ENCODE measurements around the gene LY6G6C. TPM values are rescaled to one million over a fixed set of nuclear protein-coding genes. Genes with fewer than 3 reads are reported as not detected.
A peak's percentile ranks its signal among the peaks of the same experiment; 100 is the strongest.
"Not testable (repeated sequence)": the region's sequence is repeated elsewhere in the genome, so short reads cannot be mapped to it uniquely, and the experiment has no call there.

The LY6G6C gene
- total RNA-seq, 2 donors from 2014 or later, result not detected

GRCh38 chr6:31715022-31715958 lies 6.3 kb downstream of the LY6G6C start, which contains the start of gene LY6G6D:
Gene LY6G6D, plus strand, starts transcription at chr6:31715348. Its CDS starts 8 bp downstream, at chr6:31715356.
- DNase-seq (no peak), ATAC-seq (no peak)
- H3K9me3 ChIP-seq (ENCODE audit: control insufficient read depth, low read length, poor library complexity, severe bottlenecking), result no peaks in the 10 kb centered on the region
- Mint-ChIP-seq H3K27ac (no peak within 1 kb of the TSS), H3K36me3 (ENCODE audit: low read depth) (no peaks in the 10 kb centered on the region), H3K27me3 (peaks cover 10% of the 10 kb centered on the region), H3K4me3 (no peak within 1 kb of the TSS), H3K4me1 (peaks cover 25% of the 10 kb centered on the region)

DNA sequence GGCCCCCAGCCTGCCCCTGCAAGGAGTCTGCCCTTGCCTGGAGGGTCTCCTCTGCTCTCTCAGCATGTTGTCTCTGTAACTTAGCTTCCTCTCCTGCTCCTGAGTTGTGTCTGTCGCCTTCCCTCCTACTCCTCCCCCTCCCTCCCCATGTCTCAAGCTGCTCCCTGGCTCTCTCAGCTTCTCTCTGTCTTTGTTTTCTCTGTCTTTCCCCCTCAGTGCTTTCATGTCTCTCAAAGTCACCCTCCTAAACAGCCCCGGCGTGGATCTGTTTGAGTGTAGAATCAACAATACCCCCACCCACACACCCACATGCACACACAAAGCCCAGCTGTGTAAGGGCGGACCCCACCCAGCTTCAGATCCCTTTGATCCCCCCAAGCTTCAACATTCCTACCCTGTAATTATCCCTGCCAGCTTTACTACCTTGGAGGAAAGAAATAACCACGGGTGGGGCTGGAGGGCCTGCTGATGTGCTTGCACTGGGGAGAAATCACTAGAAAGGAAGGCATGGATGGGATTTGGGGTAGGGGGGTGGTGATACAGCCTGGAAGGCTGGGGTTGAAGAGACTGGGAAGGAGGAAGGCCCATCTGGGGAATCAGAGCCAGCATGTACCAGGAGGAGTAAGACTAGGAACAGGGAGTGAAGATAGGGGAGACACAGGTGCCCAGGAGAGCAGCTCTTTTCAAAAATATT lies 7.4 kb downstream of the LY6G6C start:
- H3K9me3 ChIP-seq (ENCODE audit: control insufficient read depth, low read length, poor library complexity, severe bottlenecking), result no peaks in the 10 kb centered on the region
- Mint-ChIP-seq H3K27ac (no peak overlapping the region), H3K4me1 (peaks cover 24% of the 10 kb centered on the region), H3K36me3 (ENCODE audit: low read depth) (no peaks in the 10 kb centered on the region), H3K4me3 (no peak overlapping the region), H3K27me3 (peaks cover 10% of the 10 kb centered on the region)
- no peak for ATAC-seq
- DNase-seq, result no peak

GRCh38 chr6:31713465-31713864 lies 8.1 kb downstream of the LY6G6C start:
- H3K4me1 Mint-ChIP-seq, result peaks cover 19% of the 10 kb centered on the region
- no peak overlapping the region for H3K27ac Mint-ChIP-seq
- ATAC-seq (no peak), DNase-seq (no peak)
- no peaks in the 10 kb centered on the region for H3K36me3 Mint-ChIP-seq (ENCODE audit: low read depth)
- H3K9me3 ChIP-seq (ENCODE audit: control insufficient read depth, low read length, poor library complexity, severe bottlenecking), result no peaks in the 10 kb centered on the region
- peaks cover 10% of the 10 kb centered on the region for H3K27me3 Mint-ChIP-seq
- H3K4me3 Mint-ChIP-seq, result no peak overlapping the region

DNA sequence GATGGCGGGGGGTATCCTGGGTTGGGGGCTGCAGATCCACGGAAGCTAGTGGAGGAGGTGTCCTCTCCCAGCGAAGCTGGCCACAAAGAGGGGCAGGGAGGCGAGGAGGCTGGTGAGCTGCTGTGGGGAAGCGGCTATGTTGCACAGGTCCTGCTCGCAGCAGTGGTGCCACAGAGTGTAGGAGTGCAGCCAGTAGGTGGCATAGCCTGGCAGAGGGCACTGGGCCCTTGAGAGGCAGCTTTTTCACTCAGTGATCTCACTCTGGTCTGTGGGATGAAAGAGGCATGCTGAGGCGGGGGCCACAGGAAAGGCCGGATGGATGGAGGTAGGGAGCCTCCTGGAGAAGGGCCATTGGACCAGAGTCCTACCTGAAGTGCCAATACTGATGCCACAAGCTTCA lies 9.2 kb downstream of the LY6G6C start:
- Mint-ChIP-seq H3K27me3 (peaks cover 10% of the 10 kb centered on the region), H3K36me3 (ENCODE audit: low read depth) (no peaks in the 10 kb centered on the region), H3K27ac (no peak overlapping the region), H3K4me1 (peaks cover 19% of the 10 kb centered on the region), H3K4me3 (no peak overlapping the region)
- DNase-seq (no peak), ATAC-seq (peak; percentile 64)
- H3K9me3 ChIP-seq (ENCODE audit: control insufficient read depth, low read length, poor library complexity, severe bottlenecking), result no peaks in the 10 kb centered on the region

- H3K9me3 ChIP-seq (ENCODE audit: control insufficient read depth, low read length, poor library complexity, severe bottlenecking), result no peaks in the 10 kb centered on the region
- peaks cover 19% of the 10 kb centered on the region for H3K4me1 Mint-ChIP-seq
- DNase-seq, result no peak
- no peak for ATAC-seq
- H3K27ac Mint-ChIP-seq, result peak overlapping the region; percentile 63
- H3K27me3 Mint-ChIP-seq, result peaks cover 10% of the 10 kb centered on the region
- H3K4me3 Mint-ChIP-seq, result no peak overlapping the region
- H3K36me3 Mint-ChIP-seq (ENCODE audit: low read depth), result no peaks in the 10 kb centered on the region
Observed at GRCh38 chr6:31711233-31711632, 10.3 kb downstream of the LY6G6C start.

DNA sequence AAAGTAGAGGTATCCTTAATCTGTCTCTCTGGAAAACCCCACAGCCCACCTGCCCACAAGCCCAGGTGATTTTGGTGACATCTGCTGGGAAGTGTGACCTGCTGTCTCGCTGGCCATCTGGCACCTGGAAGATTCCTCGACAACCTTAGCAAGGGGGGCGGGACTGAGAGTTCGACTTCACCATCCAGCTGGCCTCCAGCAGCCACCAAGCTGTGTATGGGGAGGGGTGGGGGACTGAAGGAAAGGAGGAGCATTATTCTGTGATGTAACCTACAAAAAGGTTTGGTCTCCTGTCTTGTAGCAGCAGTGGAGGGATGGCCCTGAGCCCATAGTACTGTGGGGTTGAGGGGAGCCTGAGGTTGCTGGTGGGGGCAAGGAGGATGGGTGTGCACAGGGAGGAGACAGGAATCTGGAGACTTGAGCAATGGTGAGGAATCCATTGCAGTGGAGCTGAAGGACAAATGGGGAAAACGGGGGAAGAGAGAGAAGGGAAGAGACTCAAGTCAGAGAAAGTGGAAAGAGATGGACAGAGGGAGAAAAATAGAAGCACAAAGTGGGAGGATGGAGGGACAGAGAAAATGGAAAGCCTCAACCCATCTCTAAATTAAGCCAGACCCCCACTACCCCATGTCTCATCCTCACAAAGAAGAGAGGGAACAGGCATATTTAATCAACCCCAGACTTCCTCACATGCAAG lies 10.9 kb downstream of the LY6G6C start:
- H3K27ac Mint-ChIP-seq, result peak overlapping the region; percentile 63
- peaks cover 10% of the 10 kb centered on the region for H3K27me3 Mint-ChIP-seq
- H3K36me3 Mint-ChIP-seq (ENCODE audit: low read depth), result no peaks in the 10 kb centered on the region
- peak overlapping the region; percentile 77 for H3K4me3 Mint-ChIP-seq
- H3K9me3 ChIP-seq (ENCODE audit: control insufficient read depth, low read length, poor library complexity, severe bottlenecking), result no peaks in the 10 kb centered on the region
- no peak for ATAC-seq
- no peak for DNase-seq
- H3K4me1 Mint-ChIP-seq, result peaks cover 19% of the 10 kb centered on the region

DNA sequence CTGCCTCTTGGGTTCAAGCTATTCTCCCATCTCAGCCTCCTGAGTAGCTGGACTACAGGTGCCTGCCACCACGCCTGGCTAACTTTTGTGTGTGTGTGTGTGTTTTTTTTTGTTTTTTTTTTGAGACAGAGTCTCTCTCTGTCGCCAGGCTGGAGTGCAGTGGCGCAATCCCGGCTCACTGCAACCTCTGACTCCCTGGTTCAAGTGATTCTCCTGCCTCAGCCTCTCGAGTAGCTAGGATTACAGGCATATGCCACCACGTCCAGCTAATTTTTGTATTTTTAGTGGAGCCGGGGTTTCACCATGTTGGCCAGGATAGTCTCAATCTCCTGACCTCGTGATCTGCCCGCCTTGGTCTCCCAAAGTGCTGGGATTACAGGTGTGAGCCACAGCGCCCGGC lies 12.4 kb downstream of the LY6G6C start:
- H3K27ac Mint-ChIP-seq; DNase-seq; ATAC-seq; H3K9me3 ChIP-seq (ENCODE audit: control insufficient read depth, low read length, poor library complexity, severe bottlenecking); H3K4me3 Mint-ChIP-seq; H3K36me3 Mint-ChIP-seq (ENCODE audit: low read depth); H3K27me3 Mint-ChIP-seq: not testable (repeated sequence)
- peaks cover 17% of the 10 kb centered on the region for H3K4me1 Mint-ChIP-seq

- Mint-ChIP-seq H3K36me3 (ENCODE audit: low read depth) (no peaks in the 10 kb centered on the region), H3K4me1 (peaks cover 18% of the 10 kb centered on the region), H3K27ac (no peak overlapping the region), H3K4me3 (no peak overlapping the region), H3K27me3 (peaks cover 9% of the 10 kb centered on the region)
- no peaks in the 10 kb centered on the region for H3K9me3 ChIP-seq (ENCODE audit: control insufficient read depth, low read length, poor library complexity, severe bottlenecking)
- DNase-seq (no peak), ATAC-seq (no peak)
Observed at GRCh38 chr6:31708224-31708623, 13.3 kb downstream of the LY6G6C start.

- DNase-seq (no peak), ATAC-seq (no peak)
- H3K27me3 Mint-ChIP-seq, result peaks cover 4% of the 10 kb centered on the region
- no peaks in the 10 kb centered on the region for H3K9me3 ChIP-seq (ENCODE audit: control insufficient read depth, low read length, poor library complexity, severe bottlenecking)
- H3K36me3 Mint-ChIP-seq (ENCODE audit: low read depth), result peaks cover 1% of the 10 kb centered on the region
- peaks cover 18% of the 10 kb centered on the region for H3K4me1 Mint-ChIP-seq
- no peak overlapping the region for H3K27ac Mint-ChIP-seq
- H3K4me3 Mint-ChIP-seq, result no peak overlapping the region
Observed at GRCh38 chr6:31707701-31708100, 13.8 kb downstream of the LY6G6C start.

- H3K36me3 Mint-ChIP-seq (ENCODE audit: low read depth), result peaks cover 7% of the 10 kb centered on the region
- H3K4me1 Mint-ChIP-seq, result peaks cover 21% of the 10 kb centered on the region
- no peak for DNase-seq
- H3K27me3 Mint-ChIP-seq, result no peaks in the 10 kb centered on the region
- no peak within 1 kb of the TSS for H3K4me3 Mint-ChIP-seq
- H3K9me3 ChIP-seq (ENCODE audit: control insufficient read depth, low read length, poor library complexity, severe bottlenecking), result no peaks in the 10 kb centered on the region
- no peak for ATAC-seq
- H3K27ac Mint-ChIP-seq, result peak within 1 kb of the TSS; percentile 57
Observed at GRCh38 chr6:31706599-31706998, 14.9 kb downstream of the LY6G6C start, which contains the start of gene LY6G6F. Gene LY6G6F, plus strand, starts transcription at chr6:31706866. Its CDS starts 41 bp downstream, at chr6:31706907.

DNA sequence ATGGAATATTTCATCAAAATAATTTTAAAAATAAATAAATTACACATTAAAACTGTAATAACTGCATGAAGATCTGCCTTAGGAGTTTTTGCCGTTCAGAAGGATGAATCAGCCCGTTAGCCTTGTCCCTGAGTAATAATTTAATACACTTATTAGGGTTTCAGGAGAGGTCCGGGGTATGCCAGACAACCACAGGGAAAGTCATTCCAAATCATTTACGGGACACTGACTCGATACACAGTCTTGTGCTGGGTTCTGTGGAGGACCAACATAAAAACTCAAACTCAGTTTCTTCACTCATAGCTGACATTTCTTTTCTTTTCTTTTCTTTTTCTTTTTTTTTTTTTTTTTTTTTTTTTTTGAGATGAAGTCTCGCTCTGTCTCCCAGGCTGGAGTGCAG lies 15.6 kb downstream of the LY6G6C start:
- H3K9me3 ChIP-seq (ENCODE audit: control insufficient read depth, low read length, poor library complexity, severe bottlenecking), result no peaks in the 10 kb centered on the region
- no peaks in the 10 kb centered on the region for H3K27me3 Mint-ChIP-seq
- H3K4me1 Mint-ChIP-seq, result peaks cover 24% of the 10 kb centered on the region
- no peak overlapping the region for H3K27ac Mint-ChIP-seq
- H3K36me3 Mint-ChIP-seq (ENCODE audit: low read depth), result peaks cover 7% of the 10 kb centered on the region
- DNase-seq (no peak), ATAC-seq (no peak)
- no peak overlapping the region for H3K4me3 Mint-ChIP-seq

GRCh38 chr6:31702819-31703716 lies 18.5 kb downstream of the LY6G6C start, which contains the start of gene ABHD16A:
Gene ABHD16A, minus strand, starts transcription at chr6:31703324. Its CDS starts 43 bp downstream, at chr6:31703281.
- ATAC-seq (peak; percentile 93), DNase-seq (peak; percentile 92 to 93 (median 93))
- no peaks in the 10 kb centered on the region for H3K9me3 ChIP-seq (ENCODE audit: control insufficient read depth, low read length, poor library complexity, severe bottlenecking)
- peak within 1 kb of the TSS; percentile 100 for H3K27ac Mint-ChIP-seq
- no peaks in the 10 kb centered on the region for H3K27me3 Mint-ChIP-seq
- H3K4me1 Mint-ChIP-seq, result peaks cover 25% of the 10 kb centered on the region
- peaks cover 7% of the 10 kb centered on the region for H3K36me3 Mint-ChIP-seq (ENCODE audit: low read depth)
- H3K4me3 Mint-ChIP-seq, result peak within 1 kb of the TSS; percentile 100
